AG09309 (cell line): ENCODE data around the gene PIGU.

Source experiments
- DNase-seq: peaks from one replicate; pipeline ENCODE4 v3.0.0-alpha.2; 2010; ENCODE audit warnings: low read depth
- H3K4me3 ChIP-seq: 2 replicates; pipeline ENCODE4 v1.5.1; 2011; ENCODE audit warnings: mild to moderate bottlenecking, low read depth, low read length, moderate library complexity; ENCODE audit not compliant: control insufficient read depth
- TF ChIP-seq, protein P1 (sequence below): IDR thresholded peaks from 2 replicates; pipeline ENCODE4 v1.5.1; 2011; ENCODE audit warnings: mild to moderate bottlenecking, low read depth, low read length, inconsistent platforms; ENCODE audit not compliant: insufficient read depth, control insufficient read depth; ENCODE audit errors: missing control alignments

PIGU gene

DNA sequence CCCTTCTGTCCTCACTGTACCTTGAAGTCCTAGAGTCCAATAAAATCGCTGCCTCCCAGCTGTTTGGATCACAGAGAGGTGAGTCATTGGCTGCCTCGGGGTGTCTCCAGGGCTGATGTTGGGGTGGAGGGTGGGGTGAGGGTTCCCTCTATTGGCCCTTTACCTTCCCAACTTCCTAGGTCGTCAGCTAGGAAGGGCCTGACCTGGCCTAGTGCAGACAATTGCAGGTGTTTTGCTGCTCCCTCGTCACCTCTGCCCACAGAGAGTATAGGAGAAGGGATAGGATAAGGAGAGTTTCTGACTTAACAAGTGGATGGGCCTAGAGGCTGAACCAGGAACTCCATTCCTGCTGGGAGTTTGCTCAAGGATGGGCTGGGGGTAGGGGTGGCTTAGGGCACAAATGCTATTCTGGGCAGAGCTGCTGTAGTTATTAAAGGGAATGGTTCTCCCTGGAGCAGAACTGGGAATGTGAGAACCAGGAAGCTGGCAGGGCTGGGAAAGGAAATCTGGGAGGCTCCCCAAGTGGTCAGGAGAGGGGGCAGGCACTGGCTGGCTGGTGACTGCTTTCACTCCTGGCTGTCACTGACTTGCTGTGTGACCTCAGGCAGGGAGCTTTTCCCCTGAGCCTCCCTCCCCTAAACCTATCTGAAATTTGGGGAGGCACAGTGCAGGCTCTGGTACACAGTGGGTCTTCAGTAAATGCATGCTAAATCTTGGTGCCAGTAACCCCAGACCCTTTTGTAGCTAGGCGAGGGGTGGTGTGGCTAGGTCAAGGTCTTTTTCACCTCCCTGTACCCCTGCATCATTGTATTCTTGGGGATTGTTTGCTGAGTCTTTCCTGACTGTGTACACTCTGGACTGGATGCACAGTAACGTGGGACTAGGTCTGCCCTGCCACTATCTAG lies 28.8 kb upstream of the PIGU start:
- TF ChIP-seq, protein P1, sequence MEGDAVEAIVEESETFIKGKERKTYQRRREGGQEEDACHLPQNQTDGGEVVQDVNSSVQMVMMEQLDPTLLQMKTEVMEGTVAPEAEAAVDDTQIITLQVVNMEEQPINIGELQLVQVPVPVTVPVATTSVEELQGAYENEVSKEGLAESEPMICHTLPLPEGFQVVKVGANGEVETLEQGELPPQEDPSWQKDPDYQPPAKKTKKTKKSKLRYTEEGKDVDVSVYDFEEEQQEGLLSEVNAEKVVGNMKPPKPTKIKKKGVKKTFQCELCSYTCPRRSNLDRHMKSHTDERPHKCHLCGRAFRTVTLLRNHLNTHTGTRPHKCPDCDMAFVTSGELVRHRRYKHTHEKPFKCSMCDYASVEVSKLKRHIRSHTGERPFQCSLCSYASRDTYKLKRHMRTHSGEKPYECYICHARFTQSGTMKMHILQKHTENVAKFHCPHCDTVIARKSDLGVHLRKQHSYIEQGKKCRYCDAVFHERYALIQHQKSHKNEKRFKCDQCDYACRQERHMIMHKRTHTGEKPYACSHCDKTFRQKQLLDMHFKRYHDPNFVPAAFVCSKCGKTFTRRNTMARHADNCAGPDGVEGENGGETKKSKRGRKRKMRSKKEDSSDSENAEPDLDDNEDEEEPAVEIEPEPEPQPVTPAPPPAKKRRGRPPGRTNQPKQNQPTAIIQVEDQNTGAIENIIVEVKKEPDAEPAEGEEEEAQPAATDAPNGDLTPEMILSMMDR, result peak; percentile 7
- DNase-seq, result no peak

DNA sequence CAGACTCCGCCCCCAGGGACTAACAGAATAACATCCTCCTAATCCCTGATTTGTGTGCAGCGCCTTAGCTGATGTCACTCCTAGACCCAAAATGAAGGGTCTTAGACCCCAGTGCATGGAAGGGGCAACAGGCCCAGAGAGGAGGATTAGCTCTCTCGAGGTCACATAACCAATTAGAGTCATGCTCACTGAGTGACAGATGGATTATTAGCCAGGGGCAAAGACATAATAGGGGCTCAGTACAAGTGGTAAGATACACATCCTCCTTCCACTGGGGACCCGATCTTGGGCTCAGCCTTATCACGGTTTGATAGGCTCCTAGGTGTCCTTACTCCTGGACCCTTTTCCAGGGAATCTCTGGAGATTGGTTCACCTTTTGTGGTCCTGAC lies 28.1 kb upstream of the PIGU start:
- TF ChIP-seq, protein P1, result no peak
- no peak for DNase-seq
- H3K4me3 ChIP-seq, result peak overlapping the region; percentile 81

More for the DNA sequence above, 28.8 kb upstream of the PIGU start:
- no peak overlapping the region for H3K4me3 ChIP-seq

GRCh38 chr20:34704177-34705007 lies 27.5 kb upstream of the PIGU start, which contains the start of gene TP53INP2:
Gene TP53INP2 (plus strand): TSS chr20:34704344. CDS start chr20:34708740, 4,396 bp downstream.
- TF ChIP-seq, protein P1, result no peak

DNA sequence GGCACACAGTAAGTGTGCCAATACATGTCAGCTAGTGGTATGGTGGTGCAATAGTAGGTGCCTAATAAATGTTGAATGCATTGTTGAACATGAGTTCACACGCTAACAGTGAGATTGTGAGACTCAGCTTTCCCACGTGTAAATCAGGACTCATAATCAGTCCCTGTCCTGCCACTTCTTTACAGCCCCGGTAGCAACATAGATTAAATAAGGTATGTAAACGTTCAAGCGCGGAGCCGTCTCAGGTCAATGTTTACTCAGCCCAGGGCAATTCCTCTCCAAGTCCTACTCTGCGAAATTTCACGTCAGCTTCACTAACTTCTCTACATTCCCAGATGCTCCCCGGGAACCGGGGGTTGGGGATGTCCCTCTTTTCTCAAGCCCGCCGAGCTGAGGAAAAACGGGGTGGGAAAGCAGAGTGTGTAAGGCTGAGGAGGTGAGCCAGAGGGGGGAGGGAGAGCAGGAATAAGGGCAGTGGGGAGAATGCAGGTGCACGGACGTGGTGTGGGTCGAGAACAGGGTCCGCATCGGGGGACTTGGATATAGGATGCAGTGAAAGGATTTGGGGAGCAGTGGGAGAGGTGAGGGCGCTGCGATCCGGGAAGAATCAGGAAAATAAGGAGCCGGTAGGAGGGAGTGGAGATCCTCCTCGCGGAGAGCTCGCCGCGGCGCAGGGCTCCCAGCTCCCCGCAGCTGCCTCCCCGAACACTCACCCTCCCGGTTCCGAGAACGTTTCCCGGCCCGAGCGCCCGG lies 26.7 kb upstream of the PIGU start:
- peak overlapping the region; percentile 81 for H3K4me3 ChIP-seq
- TF ChIP-seq, protein P1, result no peak
- no peak for DNase-seq

More at GRCh38 chr20:34704177-34705007, 27.5 kb upstream of the PIGU start, which contains the start of gene TP53INP2:
- H3K4me3 ChIP-seq, result peak within 1 kb of the TSS; percentile 81
- DNase-seq, result peak; percentile 57

DNA sequence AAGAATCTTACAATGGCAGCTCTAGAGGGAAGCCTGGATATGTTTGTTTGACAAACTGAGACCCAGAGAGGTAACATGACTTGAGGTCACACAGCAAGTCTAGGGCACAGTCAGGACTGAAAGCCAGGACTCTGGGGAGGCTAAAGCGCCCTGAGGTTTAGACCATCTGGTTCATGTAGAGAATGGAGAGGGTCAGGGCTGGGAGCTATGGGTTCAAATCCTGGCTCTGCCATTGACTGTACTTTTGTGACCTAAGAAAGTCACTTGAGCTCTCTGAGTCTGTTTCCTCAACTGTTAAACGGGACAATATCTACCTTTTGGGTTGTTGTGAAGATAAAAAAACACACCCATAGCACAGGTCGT lies 26.1 kb upstream of the PIGU start:
- no peak for DNase-seq
- H3K4me3 ChIP-seq, result no peak overlapping the region; the same call in 1 of the 2 replicates
- TF ChIP-seq, protein P1, result no peak
